ENCODE data around the gene ZNF845.
A peak's percentile ranks its signal among the peaks of the same experiment; 100 is the strongest.
"Not testable (repeated sequence)": the region's sequence is repeated elsewhere in the genome, so short reads cannot be mapped to it uniquely, and the experiment has no call there.

Gene ZNF845
- 21.2 to 85.9 reads per million in 2 donors for total RNA-seq

- DNase-seq = peak; percentile 96
Measured at GRCh38 chr19:53333463-53334449, at the start of gene ZNF845. Gene ZNF845, plus strand, starts transcription at chr19:53333749. Its CDS starts 7,559 bp downstream, at chr19:53341308.

GRCh38 chr19:53285087-53285486, 48.5 kb upstream of the ZNF845 start:
- no peak for DNase-seq

- DNase-seq = no peak
Measured at GRCh38 chr19:53290758-53291549, 42.6 kb upstream of the ZNF845 start.

GRCh38 chr19:53294786-53295441, 38.6 kb upstream of the ZNF845 start:
- DNase-seq = no peak

- not testable (repeated sequence) for DNase-seq
Measured at GRCh38 chr19:53301341-53301740, 32.2 kb upstream of the ZNF845 start.

- DNase-seq = no peak
Measured at GRCh38 chr19:53308339-53308811, 25.2 kb upstream of the ZNF845 start.

GRCh38 chr19:53311044-53311443, 22.5 kb upstream of the ZNF845 start:
- no peak for DNase-seq

- no peak for DNase-seq
Measured at GRCh38 chr19:53311897-53312296, 21.7 kb upstream of the ZNF845 start.

- DNase-seq = no peak
Measured at GRCh38 chr19:53328967-53329366, 4.6 kb upstream of the ZNF845 start.

GRCh38 chr19:53332484-53332883, 1.1 kb upstream of the ZNF845 start:
- no peak for DNase-seq

GRCh38 chr19:53333066-53333462, 485 bp upstream of the ZNF845 start:
- DNase-seq = peak; percentile 8

- DNase-seq = not testable (repeated sequence)
Measured at GRCh38 chr19:53344403-53344802, 10.9 kb downstream of the ZNF845 start.

- no peak for DNase-seq
Measured at GRCh38 chr19:53355739-53356138, 22.2 kb downstream of the ZNF845 start.

GRCh38 chr19:53357821-53358581, 24.5 kb downstream of the ZNF845 start:
- no peak for DNase-seq

- not testable (repeated sequence) for DNase-seq
Measured at GRCh38 chr19:53360056-53360455, 26.5 kb downstream of the ZNF845 start.

GRCh38 chr19:53365134-53365898, 31.8 kb downstream of the ZNF845 start, which contains the start of gene ZNF525:
Gene ZNF525, plus strand, starts transcription at chr19:53365705. Its CDS starts 6,577 bp downstream, at chr19:53372282.
- DNase-seq = peak; percentile 98

- peak; percentile 16 for DNase-seq
Measured at GRCh38 chr19:53365899-53366493, 32.4 kb downstream of the ZNF845 start.

- DNase-seq = no peak
Measured at GRCh38 chr19:53372196-53372595, 38.6 kb downstream of the ZNF845 start.

- no peak for DNase-seq
Measured at GRCh38 chr19:53374288-53374687, 40.7 kb downstream of the ZNF845 start.

- DNase-seq = no peak
Measured at GRCh38 chr19:53374743-53375142, 41.2 kb downstream of the ZNF845 start.

- DNase-seq = no peak
Measured at GRCh38 chr19:53381376-53381775, 47.8 kb downstream of the ZNF845 start.
